K562 (cell line): Measurements from ENCODE around the gene HBG1. TPM values are rescaled to one million over a fixed set of nuclear protein-coding genes. Genes with fewer than 3 reads are reported as not detected.

ENCODE experiments used
- ATF7 ChIP-seq: fragments of 450-650 bp; IDR thresholded peaks from 2 replicates; pipeline ENCODE4 v1.7.1; 2014; ENCODE audit warnings: mild to moderate bottlenecking, moderate library complexity
- BCL6 ChIP-seq: fragments of 250-450 bp; sonication (Bioruptor Pico); IDR thresholded peaks from 2 replicates; pipeline ENCODE4 v1.4.0; 2020
- BMI1 ChIP-seq: fragments of 150-350 bp; IDR thresholded peaks from 2 replicates; pipeline ENCODE4 v1.6.1; 2014; ENCODE audit warnings: low read length
- FOS ChIP-seq: IDR thresholded peaks from 3 replicates; pipeline ENCODE4 v1.6.1; 2011; ENCODE audit not compliant: insufficient read length; ENCODE audit errors: extremely low read depth
- FOXJ3 ChIP-seq: sonication (generic); formaldehyde crosslinking; IDR thresholded peaks from 2 replicates; pipeline ENCODE4 v1.4.0; 2020; ENCODE audit warnings: mild to moderate bottlenecking, missing genetic modification reagents
- MAFG ChIP-seq: fragments of 450-650 bp; conservative IDR thresholded peaks from 2 replicates; pipeline ENCODE4 v1.6.1; 2016; ENCODE audit warnings: missing genetic modification characterization, missing compliant biosample characterization
- MCM3 ChIP-seq: fragments of 450-650 bp; IDR thresholded peaks from 2 replicates; pipeline ENCODE4 v1.6.1; 2016
- MED1 ChIP-seq: sonication (generic); formaldehyde crosslinking; IDR thresholded peaks from 2 replicates; pipeline ENCODE4 v1.8.1; 2023; ENCODE audit warnings: missing genetic modification reagents, borderline replicate concordance
- NBN ChIP-seq: fragments of 450-650 bp; IDR thresholded peaks from 2 replicates; pipeline ENCODE4 v1.6.1; 2016; ENCODE audit warnings: low read depth, mild to moderate bottlenecking
- NONO ChIP-seq, 2 experiments: fragments of 200-400 bp in 1 of 2; fragments of 450-650 bp in 1 of 2; formaldehyde crosslinking in 1 of 2; IDR thresholded peaks; 2 replicates each; pipeline ENCODE4 v1.6.1; 2017; ENCODE audit warnings: low read depth in 2 of 2, mild to moderate bottlenecking in 2 of 2, moderate library complexity in 2 of 2, low read length in 1 of 2
- NR2C2 ChIP-seq, 2 experiments: fragments of 200-800 bp in 1 of 2; sonication (Bioruptor generic) in 1 of 2; sonication (generic) in 1 of 2; formaldehyde crosslinking in 1 of 2; IDR thresholded peaks; 2 replicates each; pipeline versions ENCODE4 v1.6.1 to v1.8.0; 2016 to 2022; ENCODE audit warnings: mild to moderate bottlenecking in 1 of 2, missing compliant biosample characterization in 1 of 2, missing genetic modification characterization in 1 of 2, missing genetic modification reagents in 1 of 2
- PPARD ChIP-seq: fragments of 250-450 bp; sonication (Bioruptor Pico); IDR thresholded peaks from 2 replicates; pipeline ENCODE4 v1.8.0; 2022; ENCODE audit warnings: inconsistent platforms, mild to moderate bottlenecking, moderate library complexity
- RBM17 ChIP-seq: fragments of 200-400 bp; formaldehyde crosslinking; IDR thresholded peaks from 2 replicates; pipeline ENCODE4 v1.6.1; 2017; ENCODE audit warnings: low read depth, mild to moderate bottlenecking, low read length, borderline replicate concordance
- SETDB1 ChIP-seq: IDR thresholded peaks from one replicate; pipeline ENCODE4 v1.6.1; 2012; ENCODE audit warnings: low read length, control low read depth, inconsistent platforms
- SLC30A9 ChIP-seq: fragments of 250-450 bp; sonication (Bioruptor Pico); IDR thresholded peaks from 2 replicates; pipeline ENCODE4 v1.8.0; 2022; ENCODE audit warnings: mild to moderate bottlenecking, moderate library complexity
- TCF7L2 ChIP-seq: fragments of 150-350 bp; IDR thresholded peaks from 2 replicates; pipeline ENCODE4 v1.6.1; 2016; ENCODE audit warnings: low read depth, mild to moderate bottlenecking, low read length, moderate library complexity
- TEAD2 ChIP-seq: fragments of 450-650 bp; IDR thresholded peaks from 2 replicates; pipeline ENCODE4 v1.6.1; 2016; ENCODE audit warnings: missing genetic modification characterization, control low read depth, missing compliant biosample characterization
- U2AF2 ChIP-seq: fragments of 200-400 bp; formaldehyde crosslinking; optimal IDR thresholded peaks from 2 replicates; pipeline ENCODE3; 2017; ENCODE audit warnings: low read depth, mild to moderate bottlenecking, low read length
- ZFP36 ChIP-seq: fragments of 150-350 bp; IDR thresholded peaks from 2 replicates; pipeline ENCODE4 v1.6.1; 2018; ENCODE audit warnings: low read length, low read depth; ENCODE audit not compliant: partially characterized antibody
- ZFPM2 ChIP-seq: fragments of 250-450 bp; sonication (Bioruptor Pico); IDR thresholded peaks from 2 replicates; pipeline ENCODE4 v1.5.1; 2022; ENCODE audit warnings: mild to moderate bottlenecking
- ZNF41 ChIP-seq: fragments of 250-450 bp; sonication (Bioruptor Pico); conservative IDR thresholded peaks from 2 replicates; pipeline ENCODE4 v1.4.0; 2020; ENCODE audit warnings: mild to moderate bottlenecking
- ZNF445 ChIP-seq: fragments of 250-450 bp; sonication (Bioruptor Pico); IDR thresholded peaks from 2 replicates; pipeline ENCODE4 v1.4.0; 2020; ENCODE audit warnings: low read depth, mild to moderate bottlenecking, moderate library complexity
- ZNF75A ChIP-seq: fragments of 450-650 bp; formaldehyde crosslinking; IDR thresholded peaks from 2 replicates; pipeline ENCODE4 v1.4.0; 2020; ENCODE audit warnings: mild to moderate bottlenecking
- polyA plus RNA-seq, 8 experiments: library from polyadenylated mRNA; depleted of rRNA in 4 of 8; stranded (reverse) in 5 of 8; unstranded in 3 of 8; fragments of >200 nt; fragmentation: Nextera tagmentation in 2 of 8; fragmentation: Illumina TruSeq in 1 of 8; extraction: Ambion mirVana in 2 of 8; extraction: Trizol in 1 of 8; gene quantifications; 2 replicates each; pipeline versions ENCODE4 v1.2.1 to v1.2.3, GENCODE V29; 2011 to 2014; ENCODE audit warnings: inconsistent platforms in 1 of 8, missing spikeins in 1 of 8
- total RNA-seq, 7 experiments: library from RNA; depleted of rRNA in 6 of 7; stranded (reverse); fragments of >200 nt in 6 of 7; fragmentation: Illumina TruSeq in 2 of 7; extraction: Trizol in 2 of 7; gene quantifications; 2 replicates each; pipeline versions ENCODE4 v1.2.1 to v1.2.3, GENCODE V29; 2011 to 2021; ENCODE audit warnings: low replicate concordance in 1 of 7
- TF ChIP-seq, protein P1 (sequence below): fragments of 450-650 bp; formaldehyde crosslinking; IDR thresholded peaks from 2 replicates; pipeline ENCODE4 v1.4.0; 2020; ENCODE audit warnings: mild to moderate bottlenecking, moderate library complexity
- TF ChIP-seq, protein P2 (sequence below): fragments of 450-650 bp; IDR thresholded peaks from 2 replicates; pipeline ENCODE4 v1.6.1; 2016; ENCODE audit warnings: low read depth, mild to moderate bottlenecking, moderate library complexity
- TF ChIP-seq, protein P3 (sequence below): sonication (generic); formaldehyde crosslinking; IDR thresholded peaks from 2 replicates; pipeline ENCODE4 v1.8.1; 2022; ENCODE audit warnings: missing genetic modification reagents
- TF ChIP-seq, protein P4 (sequence below): fragments of 250-450 bp; sonication (Bioruptor Pico); IDR thresholded peaks from 2 replicates; pipeline ENCODE4 v1.5.1; 2021; ENCODE audit warnings: mild to moderate bottlenecking

Gene HBG1
- total and polyA plus RNA-seq, 9 of the 15 experiments (the other 6 are each of a cell fraction or from before 2014, with no cell fraction given) = 1,066 to 16,338 (median 4,898) TPM

DNA sequence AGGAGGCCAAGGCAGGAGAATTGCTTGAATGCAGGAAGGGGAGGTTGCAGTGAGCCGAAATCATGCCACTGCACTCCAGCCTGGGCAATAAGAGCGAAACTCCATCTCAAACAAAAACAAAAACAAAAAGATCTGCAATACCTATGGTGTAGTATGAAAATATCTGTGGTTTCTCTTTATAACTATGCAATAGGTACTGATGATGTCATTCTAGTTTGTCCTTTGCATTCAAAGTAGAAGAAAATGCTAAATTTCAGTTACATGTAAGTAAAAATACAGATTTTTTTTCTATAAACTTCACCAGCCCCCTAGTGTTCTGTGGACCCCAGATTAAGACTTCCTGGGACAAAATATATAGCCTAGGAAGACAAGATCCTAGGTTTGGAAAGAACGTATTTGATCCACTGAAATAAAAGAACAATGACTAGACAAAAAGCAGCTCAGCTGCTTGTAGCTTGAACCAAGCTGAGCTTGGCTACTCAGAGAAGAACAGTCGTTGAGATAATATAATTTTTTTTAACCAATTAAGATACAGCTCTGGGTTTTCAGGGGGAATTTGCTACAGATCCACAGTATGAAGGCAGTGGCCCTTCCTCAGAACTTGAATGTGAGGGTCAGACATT, 22.8 kb upstream of the HBG1 start (continued):
- TF ChIP-seq, protein P1, sequence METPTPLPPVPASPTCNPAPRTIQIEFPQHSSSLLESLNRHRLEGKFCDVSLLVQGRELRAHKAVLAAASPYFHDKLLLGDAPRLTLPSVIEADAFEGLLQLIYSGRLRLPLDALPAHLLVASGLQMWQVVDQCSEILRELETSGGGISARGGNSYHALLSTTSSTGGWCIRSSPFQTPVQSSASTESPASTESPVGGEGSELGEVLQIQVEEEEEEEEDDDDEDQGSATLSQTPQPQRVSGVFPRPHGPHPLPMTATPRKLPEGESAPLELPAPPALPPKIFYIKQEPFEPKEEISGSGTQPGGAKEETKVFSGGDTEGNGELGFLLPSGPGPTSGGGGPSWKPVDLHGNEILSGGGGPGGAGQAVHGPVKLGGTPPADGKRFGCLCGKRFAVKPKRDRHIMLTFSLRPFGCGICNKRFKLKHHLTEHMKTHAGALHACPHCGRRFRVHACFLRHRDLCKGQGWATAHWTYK = no peak
- TF ChIP-seq FOS (no peak), U2AF2 (no peak), TCF7L2 (no peak), MED1 (CRISPR knock-in tag) (no peak), ZNF445 (CRISPR knock-in tag) (no peak), ATF7 (peak; percentile 87), MAFG (tag) (peak; percentile 94), ZFP36 (no peak), PPARD (no peak), NONO (IDR thresholded peaks at IDR 0.05; ENCODE audit: low read depth in 2 of 2, low read length in 1 of 2) (no peak), ZFPM2 (CRISPR knock-in tag) (no peak), BCL6 (no peak), RBM17 (no peak), MCM3 (no peak), ZNF41 (CRISPR knock-in tag) (no peak), FOXJ3 (no peak), BMI1 (no peak), NBN (no peak), NR2C2 (CRISPR knock-in tag; IDR thresholded peaks at IDR 0.05) (no peak), NR2C2 (tag; IDR thresholded peaks at IDR 0.05) (peak; percentile 29; the same call in 1 of the 2 replicates), SETDB1 (no peak), TEAD2 (no peak), ZNF75A (CRISPR knock-in tag) (no peak), SLC30A9 (no peak)
- TF ChIP-seq, protein P2, sequence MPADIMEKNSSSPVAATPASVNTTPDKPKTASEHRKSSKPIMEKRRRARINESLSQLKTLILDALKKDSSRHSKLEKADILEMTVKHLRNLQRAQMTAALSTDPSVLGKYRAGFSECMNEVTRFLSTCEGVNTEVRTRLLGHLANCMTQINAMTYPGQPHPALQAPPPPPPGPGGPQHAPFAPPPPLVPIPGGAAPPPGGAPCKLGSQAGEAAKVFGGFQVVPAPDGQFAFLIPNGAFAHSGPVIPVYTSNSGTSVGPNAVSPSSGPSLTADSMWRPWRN = no peak
- TF ChIP-seq, protein P3, sequence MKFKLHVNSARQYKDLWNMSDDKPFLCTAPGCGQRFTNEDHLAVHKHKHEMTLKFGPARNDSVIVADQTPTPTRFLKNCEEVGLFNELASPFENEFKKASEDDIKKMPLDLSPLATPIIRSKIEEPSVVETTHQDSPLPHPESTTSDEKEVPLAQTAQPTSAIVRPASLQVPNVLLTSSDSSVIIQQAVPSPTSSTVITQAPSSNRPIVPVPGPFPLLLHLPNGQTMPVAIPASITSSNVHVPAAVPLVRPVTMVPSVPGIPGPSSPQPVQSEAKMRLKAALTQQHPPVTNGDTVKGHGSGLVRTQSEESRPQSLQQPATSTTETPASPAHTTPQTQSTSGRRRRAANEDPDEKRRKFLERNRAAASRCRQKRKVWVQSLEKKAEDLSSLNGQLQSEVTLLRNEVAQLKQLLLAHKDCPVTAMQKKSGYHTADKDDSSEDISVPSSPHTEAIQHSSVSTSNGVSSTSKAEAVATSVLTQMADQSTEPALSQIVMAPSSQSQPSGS (CRISPR knock-in tag) = no peak
- TF ChIP-seq, protein P4, sequence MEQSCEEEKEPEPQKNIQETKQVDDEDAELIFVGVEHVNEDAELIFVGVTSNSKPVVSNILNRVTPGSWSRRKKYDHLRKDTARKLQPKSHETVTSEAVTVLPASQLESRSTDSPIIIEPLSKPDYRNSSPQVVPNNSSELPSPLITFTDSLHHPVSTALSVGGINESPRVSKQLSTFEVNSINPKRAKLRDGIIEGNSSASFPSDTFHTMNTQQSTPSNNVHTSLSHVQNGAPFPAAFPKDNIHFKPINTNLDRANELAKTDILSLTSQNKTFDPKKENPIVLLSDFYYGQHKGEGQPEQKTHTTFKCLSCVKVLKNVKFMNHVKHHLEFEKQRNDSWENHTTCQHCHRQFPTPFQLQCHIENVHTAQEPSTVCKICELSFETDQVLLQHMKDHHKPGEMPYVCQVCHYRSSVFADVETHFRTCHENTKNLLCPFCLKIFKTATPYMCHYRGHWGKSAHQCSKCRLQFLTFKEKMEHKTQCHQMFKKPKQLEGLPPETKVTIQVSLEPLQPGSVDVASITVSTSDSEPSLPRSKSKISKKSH (CRISPR knock-in tag) = no peak
